Skin epidermis (tissue), 12 donors: ENCODE measurements around the gene DNASE1.
A peak's percentile ranks its signal among the peaks of the same experiment; 100 is the strongest.
"Not testable (repeated sequence)": the region's sequence is repeated elsewhere in the genome, so short reads cannot be mapped to it uniquely, and the experiment has no call there.

Experiments
- H3K27ac ChIP-seq, 21 experiments: fragments of 200-600 bp; sonication (generic) in 11 of 21; one replicate each; pipeline ENCODE4 v1.5.0; 2020; ENCODE audit warnings: mild to moderate bottlenecking in 3 of 21, inconsistent platforms in 2 of 21, moderate library complexity in 2 of 21
- H3K4me3 ChIP-seq, 7 experiments: fragments of 200-600 bp; sonication (generic) in 2 of 7; one replicate each; pipeline ENCODE4 v1.5.0; 2020; ENCODE audit warnings: inconsistent platforms in 2 of 7, mild to moderate bottlenecking in 2 of 7, moderate library complexity in 1 of 7

DNASE1 gene, protein sequence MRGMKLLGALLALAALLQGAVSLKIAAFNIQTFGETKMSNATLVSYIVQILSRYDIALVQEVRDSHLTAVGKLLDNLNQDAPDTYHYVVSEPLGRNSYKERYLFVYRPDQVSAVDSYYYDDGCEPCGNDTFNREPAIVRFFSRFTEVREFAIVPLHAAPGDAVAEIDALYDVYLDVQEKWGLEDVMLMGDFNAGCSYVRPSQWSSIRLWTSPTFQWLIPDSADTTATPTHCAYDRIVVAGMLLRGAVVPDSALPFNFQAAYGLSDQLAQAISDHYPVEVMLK

DNA sequence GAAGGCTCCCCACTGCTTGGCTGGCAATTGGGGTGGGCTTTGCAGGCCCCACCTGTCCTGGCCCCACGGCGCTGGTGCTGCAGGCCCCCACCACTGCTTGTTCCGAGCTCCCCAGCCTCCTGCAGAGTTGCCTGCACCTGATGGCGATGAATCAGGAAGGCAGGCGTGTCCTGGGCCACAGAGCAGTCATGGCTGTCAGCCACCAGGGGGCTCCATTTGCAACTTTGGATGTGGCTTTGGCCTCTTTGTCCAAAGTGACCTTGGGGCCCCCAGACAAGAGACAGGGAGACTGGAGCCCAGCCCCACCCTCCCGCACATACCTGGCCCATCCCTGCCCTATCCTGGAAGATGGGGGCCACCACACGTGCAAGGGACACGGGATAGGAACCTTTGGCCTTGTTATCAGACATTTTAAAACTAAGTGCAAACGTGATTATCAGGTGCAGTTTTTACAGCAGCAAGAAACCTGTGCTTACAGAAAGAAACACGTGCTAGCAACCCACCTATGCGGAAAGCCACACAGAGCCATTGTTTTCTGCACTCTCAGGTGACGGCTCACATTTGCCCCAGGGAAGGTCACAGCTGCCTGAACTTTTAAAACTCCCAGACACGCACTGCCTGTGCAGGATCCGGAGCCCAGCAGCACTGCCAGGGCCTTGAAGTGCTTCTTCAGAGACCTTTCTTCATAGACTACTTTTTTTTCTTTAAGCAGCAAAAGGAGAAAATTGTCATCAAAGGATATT lies at the start of gene DNASE1:
Gene DNASE1 (plus strand): TSS at position 443 of the 743 bp plus-strand sequence. CDS start 683 bp downstream, outside the sequence.
- H3K4me3 ChIP-seq: no peak within 1 kb of the TSS
- no peak within 1 kb of the TSS for H3K27ac ChIP-seq

DNA sequence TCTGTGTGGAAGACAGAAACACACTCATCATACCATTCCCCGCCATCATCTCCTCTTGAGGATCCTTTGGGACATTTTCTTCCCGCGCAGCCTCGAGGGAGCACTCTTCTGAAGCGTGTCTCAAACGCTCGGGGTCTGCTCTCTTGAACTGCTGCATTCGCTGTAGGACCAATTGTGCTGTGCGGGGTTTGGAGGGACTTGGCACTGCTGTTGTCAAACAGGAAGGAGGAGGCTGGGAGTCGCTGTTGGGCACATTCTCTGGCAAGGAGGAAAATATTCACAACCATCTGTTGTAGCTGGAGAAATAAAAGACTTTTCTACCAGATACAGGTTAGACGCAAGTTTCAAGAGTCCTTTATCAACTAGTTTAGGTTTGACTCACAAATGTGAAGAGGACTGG lies 48.0 kb upstream of the DNASE1 start:
- H3K4me3 ChIP-seq: no peak overlapping the region
- H3K27ac ChIP-seq: no peak overlapping the region

DNA sequence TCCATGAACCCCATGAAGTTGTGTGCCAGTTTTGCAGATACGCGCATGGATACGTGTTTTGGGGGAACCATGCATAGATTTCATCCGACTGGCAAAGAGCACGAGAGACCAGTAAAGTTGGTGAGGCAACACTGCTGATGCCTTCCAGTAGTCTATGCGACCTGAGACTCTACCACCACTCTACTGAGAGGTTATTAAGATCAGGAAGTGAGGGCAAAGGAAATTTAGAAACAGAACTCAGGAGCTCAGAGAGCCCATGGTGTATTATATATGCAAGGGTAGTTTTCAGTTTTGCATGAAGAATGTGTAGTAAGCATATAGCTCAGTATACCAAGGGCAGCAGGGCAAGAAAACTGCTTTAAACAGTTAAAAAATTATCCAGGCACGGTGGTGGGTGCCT lies 47.3 kb upstream of the DNASE1 start:
- no peak overlapping the region for H3K4me3 ChIP-seq
- H3K27ac ChIP-seq: no peak overlapping the region

DNA sequence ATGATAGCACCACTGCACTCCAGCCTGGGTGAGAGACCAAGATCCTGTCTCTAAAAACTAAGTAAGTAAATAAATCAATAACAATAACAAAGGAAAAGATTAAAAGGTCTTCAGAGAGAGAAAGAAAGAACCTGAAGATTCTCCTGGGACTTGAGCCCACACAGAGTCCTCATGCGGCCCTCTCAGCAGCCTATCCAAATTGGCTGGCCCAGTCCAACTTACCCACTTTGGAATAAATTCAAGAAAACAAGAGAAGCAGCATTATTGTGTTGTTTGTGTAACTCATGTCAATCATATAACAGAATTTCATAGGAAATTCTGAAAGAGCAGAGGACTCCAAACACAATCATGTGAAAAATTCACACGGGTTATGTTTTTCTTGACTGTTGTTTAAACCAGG lies 46.9 kb upstream of the DNASE1 start:
- no peak overlapping the region for H3K4me3 ChIP-seq
- no peak overlapping the region for H3K27ac ChIP-seq

DNA sequence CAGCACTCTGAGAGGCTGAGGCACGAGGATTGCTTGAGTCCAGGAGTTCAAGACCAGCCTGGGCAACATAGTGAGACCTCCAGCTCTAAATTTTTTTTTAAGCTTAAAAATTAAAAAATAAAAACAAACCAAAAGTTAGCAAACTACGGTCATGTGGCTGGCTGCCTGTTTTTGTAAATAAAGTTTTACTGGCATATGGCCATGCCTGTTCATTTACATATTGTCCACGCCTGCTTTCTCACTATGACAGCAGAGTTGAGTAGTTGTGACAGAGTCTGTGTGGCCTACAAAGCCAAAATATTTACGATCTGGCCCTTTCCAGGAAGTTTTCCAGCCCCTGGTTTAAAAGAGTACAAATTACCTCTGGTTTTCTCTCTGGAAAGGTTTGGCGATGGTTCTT lies 46.4 kb upstream of the DNASE1 start:
- Histone ChIP-seq H3K27ac (no peak overlapping the region), H3K4me3 (no peak overlapping the region)

DNA sequence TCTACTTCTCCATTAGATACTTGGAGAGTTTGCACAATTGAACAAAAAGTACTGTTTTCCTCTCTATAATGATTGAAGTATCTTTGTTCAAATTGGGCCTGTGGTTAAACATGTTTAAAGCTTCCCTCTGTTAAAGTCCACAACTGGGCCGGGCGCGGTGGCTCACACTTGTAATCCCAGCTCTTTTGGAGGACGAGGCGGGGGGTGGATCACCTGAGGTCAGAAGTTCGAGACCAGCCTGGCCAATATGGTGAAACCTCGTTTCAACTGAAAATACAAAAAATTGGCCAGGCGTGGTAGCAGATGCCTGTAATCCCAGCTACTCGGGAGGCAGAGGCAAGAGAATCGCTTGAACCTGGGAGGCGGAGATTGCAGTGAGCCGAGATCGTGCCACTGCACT lies 45.5 kb upstream of the DNASE1 start:
- not testable (repeated sequence) for H3K4me3 ChIP-seq, H3K27ac ChIP-seq

DNA sequence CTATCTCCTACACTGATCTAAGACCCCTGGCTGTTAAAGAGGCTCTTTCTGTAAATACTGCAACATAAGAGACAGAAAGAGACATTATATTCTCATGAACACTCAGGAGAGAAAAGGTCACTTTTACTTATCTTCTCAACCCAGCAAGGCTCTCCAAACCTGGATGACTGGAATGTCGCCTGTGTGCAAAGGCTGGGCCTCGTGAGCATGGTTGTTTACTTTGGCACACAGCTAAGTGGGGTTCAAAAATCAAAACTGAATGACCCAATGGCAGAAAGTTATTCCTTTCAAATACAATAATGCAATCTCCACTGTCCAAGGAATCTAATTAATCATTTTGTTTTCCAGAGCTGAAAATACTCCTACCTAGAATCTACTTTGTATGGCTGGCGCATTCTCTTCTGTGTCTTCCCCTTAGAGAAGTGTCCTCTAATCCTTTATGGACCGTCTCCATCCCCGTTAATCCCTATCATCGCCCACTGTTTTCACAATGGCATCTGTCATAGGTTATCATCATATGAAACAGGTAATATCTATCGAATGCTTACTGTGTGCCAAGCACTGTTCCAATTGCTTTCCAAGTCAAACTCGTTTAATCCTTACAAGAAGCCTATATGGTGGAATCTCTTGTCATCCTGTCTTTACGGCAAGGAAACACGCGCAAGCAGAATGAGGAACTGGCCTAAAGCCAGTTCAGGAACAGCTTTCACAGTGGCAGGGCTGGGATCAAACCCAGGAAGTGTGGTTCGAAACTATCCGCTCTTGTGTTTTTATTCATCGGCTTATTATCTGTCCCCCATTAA lies 44.4 kb upstream of the DNASE1 start:
- H3K4me3 ChIP-seq: peak overlapping the region in 6 of 7 experiments; percentile 90 to 98 (median 94)
- H3K27ac ChIP-seq: peak overlapping the region in 5 of 21 experiments; percentile 90 to 97 (median 93)

DNA sequence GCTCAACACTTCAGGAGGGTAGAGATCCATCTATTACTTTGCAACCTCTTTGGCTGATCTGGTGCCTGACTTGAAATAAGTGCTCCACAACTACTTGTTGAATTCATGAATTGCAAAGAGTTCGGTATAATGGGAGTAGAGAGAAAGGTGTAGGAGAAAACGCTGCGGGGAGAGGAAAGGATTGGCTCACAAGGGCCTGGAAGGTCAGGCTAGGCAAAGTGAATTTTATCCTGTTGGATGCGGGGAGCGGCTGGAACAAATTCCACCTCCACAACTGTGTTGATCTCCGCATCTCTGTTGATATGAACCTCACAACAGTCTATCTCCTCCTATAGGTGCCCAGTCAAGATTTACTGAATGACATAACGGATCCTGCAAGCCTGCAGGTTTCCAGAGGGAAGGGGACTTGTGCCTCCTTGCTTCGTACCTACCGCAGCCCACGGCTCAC lies 43.8 kb upstream of the DNASE1 start:
- Histone ChIP-seq H3K27ac (peak overlapping the region; percentile 65 to 97 (median 92)), H3K4me3 (peak overlapping the region; percentile 71 to 98 (median 92))

DNA sequence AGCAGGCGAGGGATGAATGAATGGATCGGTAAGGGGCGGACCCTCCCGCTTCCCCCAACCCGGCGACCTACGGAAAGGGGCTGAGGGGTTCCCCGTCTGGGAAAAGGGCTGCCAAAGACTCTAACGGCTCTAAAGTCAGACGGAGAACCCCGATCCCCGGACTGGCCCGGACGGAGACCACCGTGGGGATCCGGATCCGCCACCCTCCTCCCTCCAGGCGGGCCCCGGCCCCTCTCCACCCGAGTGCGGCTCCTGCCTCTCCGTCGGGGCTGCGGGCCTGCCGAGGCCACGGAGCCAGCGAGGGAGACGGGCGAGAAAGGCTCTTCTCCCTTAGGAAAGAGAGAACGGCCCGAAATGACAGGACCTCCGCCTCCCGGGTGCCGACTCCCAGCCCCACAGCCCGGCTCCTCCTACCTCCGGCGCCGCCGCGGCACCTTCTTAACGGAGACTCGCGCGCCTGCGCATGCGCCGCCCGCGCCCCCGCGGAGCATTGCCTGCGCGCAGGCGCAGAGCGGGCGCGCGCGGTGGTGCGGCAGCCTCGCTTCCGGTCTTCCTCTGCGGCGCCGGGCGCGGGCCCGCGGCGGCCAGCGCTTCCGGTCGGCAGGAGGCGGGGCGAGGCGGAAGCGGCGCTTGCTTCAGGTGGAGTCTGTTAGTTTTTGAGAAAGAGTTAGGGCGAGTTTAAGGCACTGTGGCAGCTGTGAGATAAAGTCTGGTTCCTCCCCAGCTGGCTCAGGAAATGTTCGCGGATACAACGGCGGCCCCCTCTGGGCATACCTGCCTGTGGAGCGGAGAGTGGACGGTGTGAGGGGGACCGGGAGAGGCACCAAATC lies 43.1 kb upstream of the DNASE1 start, which contains the start of gene SLX4:
Gene SLX4 (minus strand): TSS at position 461 of the 830 bp plus-strand sequence. CDS start 2,642 bp downstream, outside the sequence.
- Histone ChIP-seq H3K4me3 (peak within 1 kb of the TSS; percentile 71 to 98 (median 92)), H3K27ac (peak within 1 kb of the TSS; percentile 76 to 97 (median 92))

DNA sequence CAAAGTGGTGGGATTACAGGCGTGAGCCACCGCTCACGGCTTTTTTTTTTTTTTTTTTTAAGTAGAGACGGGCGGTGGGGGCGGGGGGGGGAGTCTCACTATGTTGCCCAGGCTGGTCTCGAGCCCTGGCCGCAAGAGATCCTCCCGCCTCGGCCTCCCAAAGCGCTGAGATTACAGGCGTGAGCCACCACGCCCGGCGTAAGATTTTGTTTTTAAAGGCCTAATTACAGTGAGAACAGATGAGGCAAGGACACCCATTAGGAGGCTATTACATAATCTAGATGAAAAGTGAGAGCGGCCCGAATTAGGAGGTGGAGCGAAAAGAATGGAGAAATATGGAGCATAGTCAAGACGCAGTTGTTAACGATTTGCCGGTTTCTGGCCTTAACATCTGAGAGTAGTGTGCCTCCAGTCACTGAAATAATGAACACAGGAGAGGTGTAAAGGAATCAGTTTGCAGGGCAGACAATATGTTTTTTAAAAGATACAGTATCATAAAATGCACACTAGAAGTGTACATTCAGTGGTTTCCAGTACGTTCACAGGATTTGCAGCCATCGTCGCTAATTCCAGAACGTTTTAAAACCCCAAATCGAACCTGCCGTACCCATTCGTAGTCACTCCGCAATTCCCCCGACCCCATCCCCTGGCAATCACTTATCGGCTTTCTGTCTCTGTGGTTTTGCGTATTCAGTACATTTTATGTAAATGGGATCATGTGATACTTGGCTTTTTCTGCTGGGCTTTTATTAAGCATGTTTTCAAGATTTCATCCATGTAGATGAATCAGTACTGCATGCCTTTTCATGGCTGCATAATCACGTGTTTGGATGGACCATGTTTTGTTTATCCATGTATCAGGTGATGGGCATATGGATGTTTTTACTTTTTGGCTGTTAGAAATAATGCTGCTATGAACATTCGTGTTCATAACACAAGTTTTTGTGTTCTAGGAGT lies 41.7 kb upstream of the DNASE1 start:
- H3K27ac ChIP-seq: peak overlapping the region in 13 of 21 experiments; percentile 88 to 97 (median 92)

DNA sequence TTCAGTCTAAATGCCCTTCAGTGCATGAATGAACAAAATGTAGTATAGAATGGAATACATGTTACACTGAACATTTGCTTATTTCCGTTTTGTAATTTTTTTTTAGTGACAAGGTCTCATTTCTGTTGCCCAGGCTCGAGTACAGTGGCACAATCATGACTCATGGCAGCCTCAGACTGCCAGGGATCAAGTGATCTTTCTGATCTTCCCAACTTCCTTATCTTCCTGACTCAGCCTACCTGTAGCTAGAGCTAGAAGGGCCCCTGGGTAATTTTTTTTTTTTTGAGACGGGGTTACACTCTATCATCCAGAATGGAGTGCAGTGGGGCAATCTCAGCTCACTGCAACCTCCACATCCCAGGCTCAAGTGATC lies 35.7 kb upstream of the DNASE1 start:
- no peak overlapping the region for H3K27ac ChIP-seq

More for the DNA sequence above, 41.7 kb upstream of the DNASE1 start:
- H3K4me3 ChIP-seq: peak overlapping the region; percentile 71 to 98 (median 92)

DNA sequence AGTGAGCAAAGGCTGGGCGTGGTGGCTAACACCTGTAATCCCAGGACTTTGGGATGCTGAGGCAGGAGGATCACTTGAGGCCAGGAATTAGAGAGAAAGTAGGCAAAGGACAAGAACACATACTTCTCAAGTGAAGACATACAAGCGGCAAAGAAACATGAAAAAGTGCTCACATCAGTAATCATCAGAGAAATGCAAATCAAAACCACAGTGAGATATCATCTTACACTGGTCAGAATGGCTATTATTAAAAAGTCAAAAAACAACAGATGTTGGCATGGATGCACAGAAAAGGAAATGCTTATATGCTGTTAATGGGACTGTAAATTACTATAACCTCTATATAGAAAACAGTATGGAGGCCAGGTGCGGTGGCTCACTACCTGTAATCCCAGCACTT lies 30.8 kb upstream of the DNASE1 start:
- H3K4me3 ChIP-seq: no peak overlapping the region
- H3K27ac ChIP-seq: no peak overlapping the region

More for the DNA sequence above, 35.7 kb upstream of the DNASE1 start:
- no peak overlapping the region for H3K4me3 ChIP-seq

DNA sequence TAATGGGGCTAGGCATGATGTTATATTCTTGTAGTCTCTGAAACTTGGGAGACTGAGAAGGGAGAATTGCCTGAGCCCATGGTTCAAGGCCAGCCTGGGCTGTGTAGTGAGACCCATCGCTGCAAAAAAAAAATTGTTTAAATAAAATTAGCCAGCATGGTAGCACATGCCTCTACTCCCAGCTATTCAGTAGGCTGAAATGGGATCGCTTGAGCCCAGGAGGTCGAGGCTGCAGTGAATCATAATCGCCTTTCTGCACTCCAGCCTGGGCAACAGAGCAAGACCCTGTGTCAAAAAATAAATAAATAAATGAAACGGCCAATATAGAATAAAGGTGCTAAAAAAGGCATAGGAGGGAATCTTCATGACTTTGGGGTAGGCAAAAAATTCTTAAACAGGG lies 29.2 kb upstream of the DNASE1 start:
- H3K4me3 ChIP-seq: no peak overlapping the region
- H3K27ac ChIP-seq: peak overlapping the region in 4 of 21 experiments; percentile 10 to 70 (median 43)

DNA sequence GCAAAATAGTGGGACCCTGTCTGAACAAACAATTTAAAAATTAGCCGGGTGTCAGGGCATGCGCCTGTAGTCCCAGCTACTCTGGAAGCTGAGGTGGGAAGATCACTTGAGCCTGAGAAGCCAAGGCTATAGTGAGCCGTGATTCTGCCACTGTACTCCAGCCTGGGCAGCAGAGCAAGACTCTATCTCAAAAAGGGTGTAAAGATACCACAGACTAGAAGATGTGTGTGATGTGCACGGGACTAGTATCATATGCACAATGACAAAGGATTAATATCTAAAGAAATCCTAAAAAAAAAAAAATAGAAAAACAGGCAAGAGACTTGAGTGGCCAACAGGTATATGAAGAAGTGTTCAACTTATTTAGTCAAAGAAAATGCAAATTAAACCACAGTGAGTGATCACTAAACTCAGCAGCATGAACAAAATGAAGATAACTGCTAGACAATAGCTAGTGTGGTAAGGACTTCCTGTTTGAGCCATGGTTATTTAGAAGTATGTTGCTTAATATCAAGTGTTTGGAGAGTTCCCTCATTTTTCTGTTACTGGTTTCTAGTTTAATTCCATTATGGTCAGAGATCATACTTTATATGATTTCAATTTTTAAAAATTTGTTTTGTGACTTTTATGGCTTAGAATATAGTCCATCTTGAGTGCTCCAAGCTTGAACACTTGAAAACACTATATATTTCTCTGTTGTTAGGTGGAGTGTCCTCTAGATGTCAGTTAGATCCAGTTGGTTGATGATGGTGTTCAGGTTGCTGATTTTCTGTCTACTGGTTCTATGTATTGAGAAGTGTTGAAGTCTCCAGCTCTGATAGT lies 28.4 kb upstream of the DNASE1 start:
- Histone ChIP-seq H3K4me3 (no peak overlapping the region), H3K27ac (peak overlapping the region in 9 of 21 experiments; percentile 10 to 75 (median 30))

DNA sequence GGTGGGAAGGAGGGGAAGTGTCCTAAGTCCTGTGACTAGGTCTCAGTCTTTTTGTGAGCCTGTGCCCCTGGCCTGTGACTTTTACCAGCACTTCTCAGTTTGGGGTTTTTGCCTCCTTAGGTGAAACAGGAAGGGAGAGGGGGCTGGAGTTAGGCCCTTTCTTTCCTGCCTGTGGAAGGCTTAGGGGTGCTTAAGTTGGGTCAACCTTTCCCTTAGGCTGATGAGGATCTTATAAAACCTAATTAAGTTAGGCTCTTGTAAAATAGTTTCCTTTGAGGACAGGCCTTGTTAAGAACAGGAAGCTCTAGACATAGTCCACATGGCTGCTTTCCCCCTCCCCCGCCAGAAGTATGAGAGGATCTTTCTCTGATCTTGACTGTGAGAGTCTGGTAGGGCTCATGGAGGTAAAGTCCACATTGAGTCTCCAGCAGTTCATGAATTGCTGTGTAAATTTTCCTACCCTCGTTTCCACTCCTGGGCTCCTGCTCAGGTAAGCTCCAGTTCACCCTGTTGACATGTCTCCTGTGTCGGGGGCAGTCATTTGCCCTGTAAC lies 17.0 kb upstream of the DNASE1 start:
- Histone ChIP-seq H3K4me3 (no peak overlapping the region), H3K27ac (peak overlapping the region in 5 of 21 experiments; percentile 24 to 59 (median 31))

DNA sequence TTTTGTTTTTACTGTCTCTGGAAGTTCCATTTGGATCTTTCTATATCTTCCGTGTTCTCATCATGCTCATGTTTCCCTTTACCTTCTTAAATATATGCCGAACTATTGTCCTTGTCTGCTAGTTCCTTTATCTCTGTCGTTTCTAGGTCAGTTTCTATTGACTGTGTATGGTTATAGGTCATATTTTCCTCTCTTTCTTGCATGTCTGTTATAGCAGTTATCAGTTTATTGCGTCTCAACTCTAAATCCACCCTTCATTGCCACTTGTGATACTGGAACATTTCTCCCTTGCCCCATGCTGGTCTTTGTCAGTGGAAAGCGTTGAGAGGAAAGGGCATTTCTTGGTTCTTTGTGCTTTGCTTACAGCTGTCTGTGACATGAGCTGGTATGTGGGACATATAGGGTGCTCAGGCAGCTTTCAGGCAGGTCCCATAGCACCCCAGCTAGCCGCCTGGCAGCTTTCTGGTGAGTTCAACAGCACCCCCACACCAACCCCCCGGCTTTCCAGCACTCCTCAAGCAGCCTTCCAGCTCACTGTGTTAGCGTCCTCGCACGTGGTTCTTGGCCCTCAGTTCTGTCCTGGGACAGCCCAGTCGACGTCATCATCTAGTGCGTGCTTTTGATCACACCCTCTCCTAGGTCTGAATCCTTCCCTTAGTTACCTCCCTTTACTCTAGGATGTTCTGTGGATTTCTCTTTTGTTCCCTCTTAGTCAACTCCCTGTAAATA lies 15.4 kb upstream of the DNASE1 start:
- H3K27ac ChIP-seq: no peak overlapping the region
- H3K4me3 ChIP-seq: no peak overlapping the region
